Left renal pelvis (tissue), 4 donors: ENCODE data around the gene ZNF385B. TPM values are rescaled to one million over a fixed set of nuclear protein-coding genes. Genes with fewer than 3 reads are reported as not detected.

Source experiments
- DNase-seq, 4 donors: peaks; one replicate each; pipeline ENCODE4 v3.0.0-alpha.2; 2013; ENCODE audit warnings: low read depth in 4 of 4, low spot score in 3 of 4
- polyA plus RNA-seq, 4 donors: library from polyadenylated mRNA; unstranded; fragments of 120-200 nt; gene quantifications; one replicate each; pipeline ENCODE4 v1.2.1, GENCODE V29; 2013; ENCODE audit not compliant: insufficient read length in 4 of 4

The ZNF385B gene
- polyA plus RNA-seq, 4 donors = 1.0 to 15.6 (median 12.8) TPM

DNA sequence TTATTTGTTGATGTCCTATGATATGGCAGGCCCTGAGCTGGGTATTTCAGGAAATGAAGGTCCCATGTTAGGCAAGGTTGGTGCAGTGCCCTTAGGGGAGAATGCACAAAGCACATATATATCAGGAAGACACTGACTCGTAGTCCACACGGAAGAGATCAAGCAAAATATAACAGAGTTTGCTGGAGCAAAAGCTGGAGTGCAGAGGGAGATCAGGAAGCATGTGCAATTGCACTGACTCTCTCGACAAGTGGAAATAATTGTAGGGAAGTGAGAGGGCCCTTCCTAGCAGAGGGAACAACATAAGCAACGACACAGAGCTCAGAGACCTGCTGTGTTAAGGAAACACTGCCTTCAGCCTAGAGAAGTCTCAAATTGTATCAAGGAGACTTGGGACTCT, 4.2 kb downstream of the ZNF385B start:
- no peak for DNase-seq

GRCh38 chr2:179856205-179856604, 5.2 kb downstream of the ZNF385B start:
- DNase-seq = no peak

DNA sequence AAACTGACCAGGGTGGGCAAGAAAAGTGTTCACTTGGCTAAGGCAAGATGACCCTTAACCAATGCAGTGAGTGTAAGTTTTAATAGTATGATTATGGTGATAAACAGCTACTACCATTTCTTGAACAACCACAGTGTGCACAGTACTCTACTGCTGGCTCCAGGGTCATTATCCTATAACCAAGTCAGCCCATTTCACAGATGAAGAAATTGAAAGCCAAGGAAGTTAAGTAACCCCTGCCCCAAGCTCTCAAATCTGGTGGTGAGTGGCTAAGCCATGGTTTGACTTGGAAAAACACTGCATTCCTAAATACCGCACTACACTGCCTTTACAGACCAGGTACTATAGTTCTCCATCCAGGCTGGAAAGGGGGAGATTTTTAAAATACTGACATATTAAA, 5.7 kb downstream of the ZNF385B start:
- no peak for DNase-seq

GRCh38 chr2:179854891-179855290, 6.5 kb downstream of the ZNF385B start:
- no peak for DNase-seq

GRCh38 chr2:179853108-179853507, 8.3 kb downstream of the ZNF385B start:
- DNase-seq = no peak

- DNase-seq = no peak
These were observed 11.2 kb downstream of the ZNF385B start for GRCh38 chr2:179850188-179850587.

DNA sequence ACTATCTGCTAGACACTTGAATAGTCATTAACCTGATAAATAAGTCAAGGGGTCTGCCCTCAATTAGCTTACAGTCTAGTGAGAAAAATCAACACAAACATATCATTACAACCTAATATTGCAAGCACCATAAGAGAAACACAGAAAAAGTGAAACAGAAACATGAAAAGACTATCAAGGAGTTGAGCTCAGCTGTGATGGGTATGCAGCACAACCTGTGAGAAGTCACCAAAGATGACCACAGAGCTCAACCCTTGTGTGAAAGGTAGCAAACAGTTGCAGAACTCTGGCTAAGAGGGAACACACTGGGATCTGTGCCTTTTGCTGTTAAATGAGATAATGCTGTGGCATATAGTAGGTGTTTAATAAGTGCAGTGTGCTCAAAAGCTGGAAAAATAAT, 11.7 kb downstream of the ZNF385B start:
- DNase-seq = no peak

DNA sequence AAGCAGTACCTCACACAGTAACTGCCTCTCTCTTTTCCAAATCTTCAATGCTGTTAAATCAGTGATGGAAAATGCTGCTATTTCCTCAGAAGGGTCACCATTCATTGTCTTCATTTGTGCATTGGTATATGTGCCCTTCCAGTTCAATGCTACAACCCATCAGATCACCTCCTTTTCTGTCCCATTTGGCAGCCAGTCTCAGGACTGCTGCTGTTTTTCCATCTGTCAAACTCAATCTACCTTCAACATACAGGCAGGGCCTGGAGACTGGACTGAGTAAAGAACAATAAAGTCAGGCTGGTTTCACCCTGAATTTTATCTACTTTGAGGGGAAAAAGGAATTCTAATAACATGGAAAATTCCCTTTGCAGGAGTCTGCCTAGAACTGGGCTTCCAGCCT, 17.9 kb downstream of the ZNF385B start:
- no peak for DNase-seq

DNA sequence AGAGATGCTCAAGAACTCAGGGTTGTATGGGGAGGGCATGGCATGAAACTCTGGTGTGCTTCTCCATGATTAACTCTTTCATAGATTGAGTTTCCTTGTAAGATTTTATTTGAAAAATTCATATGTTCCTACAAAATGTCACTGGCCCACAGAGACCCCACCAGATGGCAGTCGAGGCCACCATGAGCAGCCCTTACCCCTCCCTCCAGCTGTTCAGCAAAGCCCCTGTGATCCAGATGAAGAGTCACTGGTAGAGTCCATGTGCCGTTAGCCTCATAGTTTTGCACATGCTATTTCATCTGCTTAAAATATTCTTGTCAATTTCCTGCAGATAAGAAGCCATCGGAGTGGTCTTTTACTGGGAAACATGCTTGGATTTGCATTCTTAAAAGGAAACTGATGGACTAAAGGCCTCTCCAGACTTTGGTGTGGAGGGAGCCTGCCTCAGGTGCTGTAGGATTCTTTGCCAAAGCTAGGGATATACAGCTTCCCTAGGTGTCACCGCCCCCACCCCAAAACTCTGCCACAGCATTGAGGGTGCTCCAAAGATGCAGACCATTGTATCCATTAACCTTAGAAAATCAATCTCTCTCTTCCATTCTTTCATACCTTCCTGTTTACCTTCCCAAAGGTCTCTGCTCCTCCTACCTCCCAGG, 18.8 kb downstream of the ZNF385B start:
- no peak for DNase-seq

- no peak for DNase-seq
These were observed 20.6 kb downstream of the ZNF385B start for GRCh38 chr2:179840840-179841239.

DNA sequence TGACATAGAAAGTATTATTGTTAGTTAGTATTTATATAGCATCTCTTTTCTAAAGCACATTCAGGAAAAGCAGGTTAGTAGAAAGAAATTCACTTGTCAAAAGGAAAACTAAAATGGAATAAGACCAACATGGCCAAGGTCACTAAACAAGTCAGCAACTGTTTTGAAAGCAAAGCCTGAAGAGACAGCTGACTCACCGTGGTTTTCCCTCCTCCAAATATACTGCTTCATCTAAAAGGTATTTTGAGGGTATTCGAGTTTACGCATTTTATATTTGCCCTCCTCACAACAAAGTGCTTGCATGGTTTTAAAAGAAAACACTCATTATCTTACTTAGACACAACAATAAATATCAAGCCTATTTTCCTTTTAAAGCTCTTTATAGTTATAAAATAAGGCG, 24.0 kb downstream of the ZNF385B start:
- no peak for DNase-seq

GRCh38 chr2:179830043-179830787, 31.2 kb downstream of the ZNF385B start:
- DNase-seq = no peak

DNA sequence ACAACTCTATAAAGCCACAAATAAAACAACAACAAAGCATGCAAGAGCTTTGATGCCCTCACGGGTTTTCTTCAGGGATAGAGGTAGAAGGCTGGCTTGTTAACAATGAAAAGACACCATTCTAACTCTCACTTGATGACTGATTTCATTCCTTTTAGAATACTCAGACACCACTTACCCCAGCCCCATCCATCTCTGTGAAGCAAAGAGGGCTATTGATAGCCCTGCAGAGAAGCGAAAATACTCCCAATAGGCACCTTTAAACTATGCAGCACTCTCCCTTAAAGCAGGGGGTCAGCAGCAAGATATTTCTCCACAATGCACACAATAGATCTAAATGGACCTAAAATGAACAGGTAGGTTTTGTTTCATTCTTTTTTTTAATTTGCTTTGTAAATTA, 35.1 kb downstream of the ZNF385B start:
- no peak for DNase-seq

DNA sequence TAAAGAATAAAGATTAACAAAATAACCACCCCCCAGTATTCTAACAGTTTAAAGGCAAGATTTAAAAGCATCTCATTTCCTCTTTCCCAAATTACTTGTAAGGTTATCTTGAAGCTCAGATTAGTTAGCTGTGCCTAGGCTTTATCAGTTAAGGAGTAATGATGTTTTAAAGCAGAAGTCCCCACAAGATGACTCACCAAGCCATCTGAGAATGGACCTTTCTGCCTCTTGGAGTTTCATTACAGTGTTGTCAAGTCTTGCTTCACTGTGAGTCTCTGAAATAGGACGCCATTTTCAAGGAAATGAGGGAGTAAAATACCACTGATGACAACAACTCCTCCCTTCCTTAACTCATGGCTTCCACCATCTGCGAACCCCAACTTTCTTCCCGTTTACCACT, 35.9 kb downstream of the ZNF385B start:
- no peak for DNase-seq

- DNase-seq = no peak
These were observed 36.5 kb downstream of the ZNF385B start for GRCh38 chr2:179824961-179825360.

GRCh38 chr2:179822540-179822939, 38.9 kb downstream of the ZNF385B start:
- DNase-seq = no peak

DNA sequence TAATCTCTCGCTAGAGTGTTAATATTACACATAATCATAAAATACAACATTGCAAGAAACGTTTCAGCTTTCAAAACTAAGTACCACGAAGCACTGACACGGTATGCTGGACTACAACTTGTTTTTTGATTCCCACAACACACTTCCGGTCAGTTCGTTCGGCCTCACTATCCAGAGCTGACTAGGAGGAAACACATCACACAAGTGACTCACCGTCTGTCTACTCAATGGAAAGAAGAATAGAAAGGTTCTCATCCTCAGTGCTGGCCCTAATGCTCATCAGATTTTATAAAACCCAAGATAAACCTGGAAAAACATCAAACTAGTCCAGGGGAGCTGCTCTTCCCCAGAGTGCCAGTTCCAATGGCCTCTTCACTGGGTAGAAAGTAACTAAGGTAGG, 42.9 kb downstream of the ZNF385B start:
- DNase-seq = no peak

DNA sequence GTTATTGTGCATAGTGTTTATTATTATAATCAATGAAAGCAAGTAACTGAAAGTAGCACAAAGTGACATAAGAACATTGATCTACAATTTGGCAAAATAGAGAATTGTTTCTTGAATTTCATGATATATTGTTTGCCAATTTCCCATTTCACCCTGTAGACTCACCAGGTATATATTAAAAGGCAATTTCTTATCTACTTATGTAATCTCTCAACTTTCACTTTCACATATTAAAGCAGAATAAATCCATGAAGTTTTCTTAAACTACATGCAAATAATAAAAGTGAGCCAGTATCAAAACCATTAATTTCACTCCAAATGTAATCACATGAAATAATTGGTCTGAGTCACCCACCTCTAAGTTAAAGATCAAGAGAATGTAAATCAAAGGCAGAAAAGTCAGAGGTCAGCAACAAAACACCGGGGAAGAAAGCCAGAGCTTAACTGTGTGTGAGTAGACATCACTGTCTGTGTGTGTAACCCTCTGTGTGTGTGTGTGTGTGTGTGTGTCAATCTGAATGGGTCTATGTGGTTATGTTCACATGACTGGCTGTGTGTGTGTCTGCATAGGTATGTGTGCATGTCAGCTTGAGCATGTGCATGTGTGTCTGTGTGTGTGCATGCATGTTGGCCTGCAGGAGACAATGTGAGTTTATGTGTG, 44.1 kb downstream of the ZNF385B start:
- DNase-seq = no peak

DNA sequence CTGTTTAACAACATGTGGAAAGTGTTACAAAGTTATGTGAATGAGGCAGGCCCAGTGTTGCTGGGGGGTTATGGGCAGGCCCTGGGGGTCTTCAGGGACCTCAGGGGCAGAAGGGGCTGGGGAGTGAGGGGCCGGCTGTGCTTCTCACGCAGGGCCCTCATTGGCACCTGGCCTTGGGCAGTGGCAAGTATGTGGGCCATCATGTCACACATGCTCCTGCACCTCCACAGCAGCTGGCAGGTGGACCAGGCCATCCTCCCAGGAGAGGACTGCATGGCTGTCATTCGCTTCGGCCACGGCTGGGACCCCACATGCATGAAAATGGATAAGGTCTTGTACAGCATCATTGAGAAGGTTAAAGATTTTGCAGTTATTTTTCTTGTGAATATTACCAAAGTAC, 47.4 kb downstream of the ZNF385B start:
- DNase-seq = no peak

GRCh38 chr2:179812501-179812900, 48.9 kb downstream of the ZNF385B start:
- DNase-seq = no peak

DNA sequence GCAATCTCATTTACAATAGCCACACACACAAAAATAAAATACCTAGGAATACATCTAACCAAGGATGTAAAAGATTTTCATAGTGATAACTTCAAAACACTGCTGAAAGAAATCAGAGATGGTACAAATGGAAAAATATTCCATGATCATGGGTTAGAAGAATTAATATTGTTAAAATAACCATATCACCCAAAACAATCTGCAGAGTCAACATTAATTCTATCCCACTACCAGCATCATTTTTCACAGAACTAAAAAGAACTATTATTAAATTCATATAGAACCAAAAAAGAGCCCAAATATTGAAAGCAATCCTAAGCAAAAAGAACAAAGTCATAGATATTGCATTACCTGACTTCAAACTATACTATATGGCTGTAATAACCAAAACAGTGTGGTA, 50.4 kb downstream of the ZNF385B start:
- DNase-seq = no peak

DNA sequence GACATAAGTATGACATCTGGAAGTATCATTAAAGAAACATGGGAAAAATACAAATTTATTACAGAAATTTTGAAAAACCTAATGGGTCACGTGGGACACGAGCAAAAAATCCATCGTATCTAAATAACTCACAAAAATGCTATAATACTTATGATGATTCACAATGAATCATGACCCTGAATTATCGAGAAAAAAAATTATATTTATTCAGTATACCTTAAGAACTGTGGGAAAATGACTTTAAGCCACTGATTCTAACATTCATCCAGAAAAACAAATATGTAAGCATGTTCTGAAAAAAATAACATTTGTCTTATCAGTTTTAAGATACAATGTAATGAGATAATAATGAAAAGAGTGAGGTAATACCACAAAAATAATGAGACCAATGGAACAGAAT, 51.8 kb downstream of the ZNF385B start:
- DNase-seq = no peak
